HG02870 (cell line): ENCODE results near the gene GRK5.

Experiments
- ATAC-seq: cut with Tn5 transposase; IDR thresholded peaks from one replicate; pipeline ENCODE4 v1.9.1; 2021; ENCODE audit warnings: mild to moderate bottlenecking, moderate library complexity; ENCODE audit not compliant: unreplicated experiment

The GRK5 gene

GRCh38 chr10:119495021-119495505 lies 287.7 kb downstream of the GRK5 start:
- ATAC-seq: no peak

GRCh38 chr10:119495545-119495944 lies 288.2 kb downstream of the GRK5 start:
- no peak for ATAC-seq

- peak; percentile 93 for ATAC-seq
Measured at GRCh38 chr10:119496273-119496672, 288.9 kb downstream of the GRK5 start.

- no peak for ATAC-seq
Measured at GRCh38 chr10:119497243-119497642, 289.9 kb downstream of the GRK5 start.

DNA sequence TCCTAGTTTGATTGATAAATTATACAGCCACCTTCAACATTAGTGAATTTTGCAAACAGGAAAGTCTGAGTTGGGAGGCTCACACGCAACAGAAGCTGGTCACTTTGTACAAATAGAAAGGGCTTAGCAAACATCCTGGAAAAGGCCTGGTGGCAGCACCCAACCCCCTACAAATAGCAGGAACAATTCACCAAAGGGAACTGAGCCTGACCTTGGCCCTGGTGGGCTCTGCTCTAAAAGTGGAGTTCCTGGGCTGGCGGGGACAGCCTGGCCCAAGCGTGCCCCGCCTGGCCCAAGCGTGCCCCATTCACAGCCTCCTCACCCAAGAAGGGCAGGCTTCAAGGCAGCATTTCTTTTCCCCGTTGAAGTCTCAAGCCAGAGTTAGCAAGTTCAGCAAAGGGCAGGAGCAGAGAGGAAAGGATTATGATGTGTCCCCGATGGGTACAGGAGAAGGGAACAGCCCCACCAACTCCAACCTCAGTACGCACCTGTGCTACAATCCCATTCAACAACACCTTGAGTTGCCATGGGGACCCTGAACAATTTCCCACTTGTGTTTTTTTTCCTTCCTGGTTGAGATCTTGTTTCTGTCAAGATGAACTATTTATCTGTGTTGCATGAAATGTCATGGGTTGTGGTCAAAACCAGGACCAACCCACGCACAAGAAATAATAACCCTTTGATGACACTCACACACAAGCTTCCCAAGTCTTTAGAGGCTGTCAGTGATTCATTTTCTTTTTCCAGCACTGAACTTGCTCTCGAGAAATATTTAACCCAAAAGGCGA lies 291.7 kb downstream of the GRK5 start:
- ATAC-seq: no peak

- no peak for ATAC-seq
Measured at GRCh38 chr10:119499677-119500002, 292.3 kb downstream of the GRK5 start.

DNA sequence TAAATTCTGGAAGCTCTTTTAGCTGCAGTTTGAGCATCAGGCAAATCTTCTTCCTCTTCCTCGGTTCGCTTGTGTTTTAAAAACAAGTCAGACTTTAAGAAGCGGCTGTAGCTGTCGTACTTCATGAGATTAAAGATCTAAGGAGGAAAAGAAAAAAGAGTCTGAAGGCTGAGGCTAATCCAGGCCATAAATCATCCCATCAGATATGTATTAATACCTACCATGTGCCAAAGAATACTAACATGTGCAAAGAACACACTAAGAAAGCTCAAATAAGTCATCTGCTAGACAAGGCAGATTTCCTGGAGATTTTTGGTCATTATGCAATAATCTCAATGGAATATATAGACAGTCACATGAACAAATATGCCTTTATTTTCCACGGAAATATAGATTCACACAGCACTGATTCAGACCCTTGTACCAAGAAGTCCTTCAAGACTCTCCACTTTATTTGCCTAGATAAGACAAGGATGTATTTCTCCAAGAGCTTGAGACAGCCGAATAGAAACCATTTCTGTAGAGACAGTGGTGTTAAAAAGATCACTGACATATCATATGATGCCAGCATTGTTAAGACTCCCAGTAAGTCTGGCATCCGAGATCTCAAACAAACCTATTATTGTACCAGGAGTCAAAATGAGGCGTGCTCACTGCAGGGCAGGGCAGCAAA lies 292.9 kb downstream of the GRK5 start:
- ATAC-seq: no peak

- no peak for ATAC-seq
Measured at GRCh38 chr10:119500821-119501220, 293.4 kb downstream of the GRK5 start.

DNA sequence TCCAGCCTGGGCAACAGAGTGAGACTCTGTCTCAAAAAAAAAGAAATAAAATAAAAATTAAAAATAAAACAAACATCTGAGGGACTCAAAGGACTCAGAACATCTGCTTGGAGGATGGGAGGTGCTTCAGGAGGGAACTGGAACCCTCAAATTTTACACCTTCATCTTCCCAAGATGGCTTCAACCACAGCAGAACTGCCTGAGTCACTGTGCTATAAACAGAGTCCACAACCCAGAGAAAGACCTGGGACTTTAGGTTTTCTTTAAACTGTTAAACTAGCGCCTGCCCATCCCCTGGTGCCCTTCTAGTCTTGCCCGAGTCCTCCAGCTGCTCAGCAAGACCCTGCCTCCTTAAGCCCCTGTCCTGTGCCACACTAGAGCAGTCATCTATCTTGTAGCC lies 294.3 kb downstream of the GRK5 start:
- no peak for ATAC-seq

DNA sequence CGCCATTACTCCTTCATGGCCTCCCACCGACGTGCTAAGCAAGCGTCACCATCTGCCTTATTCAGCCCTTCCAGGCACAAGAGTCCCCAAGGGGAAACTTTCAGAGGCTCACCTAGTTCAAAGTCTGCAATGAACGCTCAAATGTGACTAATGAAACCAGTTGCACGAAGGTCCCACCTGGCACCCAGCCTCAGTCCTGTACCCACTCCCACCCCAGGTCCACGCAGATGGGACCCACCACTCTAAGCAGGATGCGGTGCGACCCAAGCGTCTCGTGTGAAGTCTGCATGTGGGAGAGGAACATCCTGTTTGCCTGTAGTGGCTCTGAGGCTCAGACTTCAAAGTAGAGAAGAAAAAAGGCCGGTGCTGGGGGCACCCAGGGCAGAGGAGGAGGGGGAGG lies 294.8 kb downstream of the GRK5 start:
- ATAC-seq: peak; percentile 36

DNA sequence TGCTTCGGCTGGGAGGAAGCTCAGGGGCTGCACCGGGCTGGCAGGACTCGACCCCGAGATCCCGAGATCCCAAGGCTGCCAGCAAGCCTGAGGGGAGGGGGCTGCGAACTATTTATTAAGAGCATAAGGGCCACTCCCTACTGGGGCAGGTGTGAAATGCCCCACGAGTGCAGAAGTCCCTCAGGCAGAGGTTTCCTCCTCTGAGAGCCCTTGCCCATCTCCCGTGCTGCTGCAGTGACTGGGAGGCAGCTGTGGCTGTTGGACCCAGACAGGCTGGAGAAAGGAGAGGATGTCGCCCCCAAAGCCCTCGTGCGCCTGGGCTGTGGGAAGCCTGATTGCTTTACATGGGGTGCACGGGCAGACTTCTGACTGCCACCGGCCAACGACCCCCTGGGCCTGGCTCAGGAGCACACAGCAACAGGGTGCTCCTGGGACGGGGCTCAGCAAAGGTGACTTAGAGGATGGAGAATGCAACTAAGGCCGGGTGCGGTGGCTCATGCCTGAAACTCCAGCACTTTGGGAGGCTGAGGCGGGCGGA lies 295.3 kb downstream of the GRK5 start:
- no peak for ATAC-seq

DNA sequence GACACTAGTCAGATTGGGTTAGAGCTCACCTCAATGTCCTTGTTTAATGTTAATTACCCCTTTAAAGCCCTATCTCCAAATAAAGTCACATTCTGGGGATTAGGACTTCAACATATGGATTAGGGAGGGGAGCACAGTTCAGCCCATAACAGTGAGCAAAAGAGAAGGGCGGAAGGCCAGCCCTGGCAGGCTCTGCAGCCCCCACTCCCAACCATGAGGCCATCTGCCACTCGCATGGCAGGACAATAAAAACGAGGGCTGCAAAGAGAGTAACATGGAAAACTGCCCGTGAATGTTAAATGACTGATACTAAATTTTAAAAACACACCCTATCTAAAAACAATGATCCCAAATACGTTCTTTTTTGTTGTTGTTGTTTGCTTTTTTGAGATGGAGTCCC lies 296.4 kb downstream of the GRK5 start:
- no peak for ATAC-seq

GRCh38 chr10:119504651-119505050 lies 297.3 kb downstream of the GRK5 start:
- no peak for ATAC-seq

GRCh38 chr10:119505131-119505551 lies 297.8 kb downstream of the GRK5 start:
- ATAC-seq: no peak
